ENCODE data around the gene TENM3. TPM values are rescaled to one million over a fixed set of nuclear protein-coding genes. Genes with fewer than 3 reads are reported as not detected.
A peak's percentile ranks its signal among the peaks of the same experiment; 100 is the strongest.
"Not testable (repeated sequence)": the region's sequence is repeated elsewhere in the genome, so short reads cannot be mapped to it uniquely, and the experiment has no call there.

The TENM3 gene
- total RNA-seq, 1 donor from 2014 or later = 44.9 TPM

DNA sequence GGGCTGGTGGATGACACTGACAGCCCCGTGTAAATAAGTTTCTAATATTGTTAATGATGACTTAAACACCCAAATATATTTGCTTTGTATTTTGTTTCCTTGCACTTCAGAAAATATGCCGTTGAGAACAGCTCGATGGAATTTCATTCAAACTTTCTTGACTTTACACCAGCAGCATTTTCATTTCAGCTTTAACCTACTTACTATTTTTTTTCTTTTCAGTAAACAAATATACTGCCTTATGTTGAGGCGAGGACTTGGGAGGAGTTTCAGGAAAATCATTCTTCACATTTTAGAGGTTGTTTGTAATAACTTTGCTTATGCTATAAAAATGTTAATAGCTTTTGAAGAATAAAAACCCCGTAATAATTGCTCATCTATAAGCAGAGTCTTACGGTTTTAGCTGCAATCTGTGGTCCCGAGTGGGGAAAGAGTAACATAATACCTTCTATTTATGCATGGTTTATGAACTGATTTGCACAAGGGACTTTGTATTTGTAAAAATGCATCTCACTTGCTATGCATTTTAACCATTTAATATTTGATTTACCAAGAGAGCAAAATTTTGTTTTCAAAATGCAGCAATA lies 14.1 kb upstream of the TENM3 start:
- no peak for DNase-seq

DNA sequence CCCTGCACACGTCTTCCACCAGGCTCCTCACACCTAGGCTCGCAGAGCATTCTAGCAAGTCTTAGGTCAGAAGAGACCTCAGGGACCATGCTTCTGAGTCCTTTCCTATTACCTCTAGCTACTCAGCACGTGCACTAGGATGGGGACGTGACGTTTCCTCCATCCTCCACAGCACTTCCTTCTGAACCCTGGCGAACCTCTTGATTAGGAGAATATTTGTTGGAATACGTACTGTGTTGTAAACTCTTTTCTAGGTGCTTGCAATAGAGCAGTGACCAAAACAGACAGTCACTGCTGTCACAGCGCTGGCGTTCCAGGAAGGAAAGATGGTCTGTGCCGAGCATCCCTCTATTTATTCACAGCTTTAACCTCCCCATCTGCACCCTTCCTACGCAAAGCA lies 12.9 kb upstream of the TENM3 start:
- DNase-seq = no peak

DNA sequence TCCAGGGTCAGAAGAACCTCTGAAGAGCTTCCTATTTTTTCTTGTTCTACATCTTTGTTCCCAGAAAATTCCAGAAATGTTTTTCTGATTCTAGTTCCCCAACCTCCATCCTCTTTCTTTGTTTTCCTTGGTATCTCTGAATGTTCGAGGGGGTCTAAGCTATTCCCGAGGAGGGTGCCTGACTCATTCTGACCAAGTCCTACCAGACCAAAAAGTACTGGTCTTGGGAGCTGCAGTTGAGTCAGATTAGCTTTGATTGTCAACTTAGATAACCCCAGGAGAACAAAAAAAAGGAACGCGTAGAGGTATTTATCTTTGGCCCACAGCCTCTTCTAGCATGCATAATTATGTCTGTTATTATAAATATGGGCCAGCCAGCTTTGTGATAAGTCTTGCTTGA lies 12.1 kb upstream of the TENM3 start:
- DNase-seq = no peak

DNA sequence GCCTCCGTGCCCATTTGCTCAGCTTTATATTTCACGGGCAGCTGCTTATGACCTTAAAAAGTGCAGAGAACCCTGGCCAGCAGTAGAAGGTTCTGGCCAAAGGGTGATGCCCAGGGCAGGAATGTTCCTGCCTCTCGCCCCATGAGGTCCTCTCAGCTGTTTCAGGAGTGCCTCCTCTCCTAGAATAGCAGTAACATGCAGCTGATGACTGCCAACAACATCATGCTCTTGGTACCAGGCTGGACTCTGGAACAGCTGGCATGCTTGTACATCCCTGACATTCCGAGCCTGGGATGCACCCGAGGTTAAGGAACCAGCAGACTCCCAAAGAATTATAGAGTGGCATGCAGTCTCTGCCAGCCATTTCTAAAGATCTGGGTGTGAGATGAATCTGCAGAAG lies 11.7 kb upstream of the TENM3 start:
- DNase-seq = no peak

DNA sequence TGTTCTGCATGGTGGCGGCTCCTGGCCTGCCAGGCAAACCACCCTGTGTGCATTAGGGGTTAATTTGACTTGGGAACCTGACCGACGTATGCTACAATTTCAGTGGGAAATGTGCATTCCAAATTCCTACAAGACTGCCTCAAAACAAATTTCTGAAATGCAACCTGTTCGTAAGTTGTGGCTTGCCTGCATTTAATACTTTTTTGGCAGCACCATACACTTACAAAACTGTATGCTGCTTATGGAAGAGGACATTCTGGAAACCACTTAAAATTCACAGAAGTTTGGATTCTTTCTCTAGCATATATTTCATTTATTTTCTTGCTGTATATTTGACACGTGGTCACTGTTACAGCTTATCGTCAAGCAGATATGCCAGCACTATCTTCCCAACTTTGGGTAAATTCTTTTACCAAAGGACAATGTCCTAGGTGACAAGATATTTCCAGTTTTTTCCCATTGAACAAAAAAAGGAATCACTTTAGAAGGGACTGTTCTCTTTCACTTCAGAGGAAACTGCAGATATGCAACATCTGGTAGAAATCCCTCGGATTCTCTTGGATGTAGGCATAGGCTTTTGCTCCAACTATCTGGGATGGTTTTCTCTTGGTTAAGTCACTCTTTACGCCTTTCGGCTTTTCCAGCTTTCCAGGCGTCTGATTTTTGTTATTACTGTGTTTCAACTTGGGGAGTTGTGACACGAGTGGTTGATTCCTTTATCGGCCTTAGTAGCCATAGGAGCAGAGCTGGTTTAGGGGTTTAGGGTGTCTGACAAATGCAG lies 9.7 kb upstream of the TENM3 start:
- no peak for DNase-seq

DNA sequence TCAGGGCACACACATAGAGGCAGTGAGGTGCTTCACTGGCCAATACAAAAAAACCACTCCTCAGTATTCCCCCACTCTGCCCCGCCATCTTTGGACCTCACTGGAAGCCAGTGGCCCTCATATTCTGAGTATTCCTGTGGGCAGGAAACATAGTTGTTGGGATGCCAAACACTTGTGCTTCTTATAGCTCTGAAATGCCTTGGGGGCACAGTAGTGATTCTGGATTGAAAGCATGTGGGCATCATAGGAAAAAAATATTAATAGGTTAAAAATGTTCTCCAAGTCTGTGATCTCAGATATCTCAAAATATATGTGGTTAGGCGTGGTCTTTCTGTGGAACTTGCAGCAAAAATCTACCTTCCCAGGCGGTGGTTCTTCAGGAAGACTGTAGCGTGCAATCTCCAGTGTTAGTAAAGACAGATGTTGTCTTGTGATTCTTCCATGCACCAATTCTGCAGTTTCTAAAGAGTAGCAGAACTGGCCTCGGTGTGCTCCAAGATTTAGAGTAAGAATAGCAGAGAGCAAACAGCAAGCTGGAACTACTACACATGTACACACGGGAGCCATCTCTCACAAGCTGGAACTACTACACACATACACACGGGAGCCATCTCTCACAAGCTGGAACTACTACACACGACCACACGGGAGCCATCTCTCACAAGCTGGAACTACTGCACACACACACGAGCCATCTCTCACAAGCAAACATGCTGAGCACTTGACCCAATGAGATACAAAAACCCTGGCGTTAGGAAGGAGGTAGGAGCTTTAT lies 8.0 kb upstream of the TENM3 start:
- DNase-seq = no peak

DNA sequence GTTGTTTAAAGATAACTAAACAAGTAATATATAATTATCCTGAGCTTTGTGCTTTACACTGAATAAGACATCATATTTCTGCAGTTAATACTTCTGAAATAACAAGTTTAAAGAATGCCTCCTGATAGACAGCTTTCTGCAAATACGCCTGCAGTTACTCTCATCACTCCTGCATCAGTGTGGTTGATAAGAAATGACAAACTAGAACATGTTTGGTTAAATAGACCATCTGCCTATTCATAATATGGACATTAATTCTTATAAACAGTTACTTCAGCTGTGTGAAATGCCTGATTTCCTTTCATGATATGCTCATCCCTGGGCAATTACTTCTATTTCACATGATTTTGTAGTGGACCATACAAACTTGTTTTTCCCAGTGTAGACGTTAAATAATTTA lies 7.0 kb upstream of the TENM3 start:
- no peak for DNase-seq

DNA sequence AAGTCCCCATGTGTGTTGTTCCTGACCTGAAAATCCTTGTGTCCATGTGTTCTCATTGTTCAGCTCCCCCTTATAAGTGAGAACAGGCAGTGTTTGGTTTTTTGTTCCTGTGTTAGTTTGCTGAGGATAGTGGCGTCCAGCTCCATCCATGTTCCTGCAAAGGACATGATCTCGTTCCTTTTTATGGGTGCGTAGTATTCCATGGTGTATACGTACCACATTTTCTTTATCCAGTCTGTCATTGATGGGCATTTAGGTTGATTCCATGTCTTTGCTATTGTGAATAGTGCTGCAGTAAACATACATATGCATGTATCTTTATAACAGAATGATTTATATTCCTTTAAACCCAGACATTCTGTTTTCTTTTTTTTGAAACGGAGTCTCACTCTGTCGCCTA lies 6.2 kb upstream of the TENM3 start:
- DNase-seq = not testable (repeated sequence)

DNA sequence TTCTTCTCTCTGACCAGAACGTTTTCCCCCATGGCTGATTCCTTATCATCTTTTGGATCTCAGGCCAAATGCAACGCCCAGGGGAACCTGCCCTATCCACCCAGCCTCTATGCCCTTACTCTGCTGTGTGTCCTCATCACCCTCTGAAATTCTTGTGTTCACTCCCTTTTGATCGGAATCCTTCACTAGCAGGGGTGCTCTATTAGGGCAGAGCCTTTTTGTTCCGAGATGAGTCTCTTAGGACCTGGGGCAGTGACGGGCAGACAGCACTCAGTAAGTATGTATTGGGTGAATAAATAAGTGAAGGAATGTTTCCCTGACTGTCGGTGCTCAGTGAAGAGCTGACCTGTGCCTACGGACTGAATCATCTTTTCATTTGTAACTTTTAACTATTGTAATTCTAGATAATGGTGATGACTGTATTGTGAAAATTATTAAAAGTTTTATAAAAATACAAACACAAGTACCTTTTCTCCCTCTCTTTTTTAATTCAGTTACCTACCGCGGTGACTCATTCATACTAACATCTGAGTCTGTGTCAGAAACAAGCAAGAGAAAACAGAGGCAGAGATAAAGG lies 4.8 kb upstream of the TENM3 start:
- DNase-seq = no peak

DNA sequence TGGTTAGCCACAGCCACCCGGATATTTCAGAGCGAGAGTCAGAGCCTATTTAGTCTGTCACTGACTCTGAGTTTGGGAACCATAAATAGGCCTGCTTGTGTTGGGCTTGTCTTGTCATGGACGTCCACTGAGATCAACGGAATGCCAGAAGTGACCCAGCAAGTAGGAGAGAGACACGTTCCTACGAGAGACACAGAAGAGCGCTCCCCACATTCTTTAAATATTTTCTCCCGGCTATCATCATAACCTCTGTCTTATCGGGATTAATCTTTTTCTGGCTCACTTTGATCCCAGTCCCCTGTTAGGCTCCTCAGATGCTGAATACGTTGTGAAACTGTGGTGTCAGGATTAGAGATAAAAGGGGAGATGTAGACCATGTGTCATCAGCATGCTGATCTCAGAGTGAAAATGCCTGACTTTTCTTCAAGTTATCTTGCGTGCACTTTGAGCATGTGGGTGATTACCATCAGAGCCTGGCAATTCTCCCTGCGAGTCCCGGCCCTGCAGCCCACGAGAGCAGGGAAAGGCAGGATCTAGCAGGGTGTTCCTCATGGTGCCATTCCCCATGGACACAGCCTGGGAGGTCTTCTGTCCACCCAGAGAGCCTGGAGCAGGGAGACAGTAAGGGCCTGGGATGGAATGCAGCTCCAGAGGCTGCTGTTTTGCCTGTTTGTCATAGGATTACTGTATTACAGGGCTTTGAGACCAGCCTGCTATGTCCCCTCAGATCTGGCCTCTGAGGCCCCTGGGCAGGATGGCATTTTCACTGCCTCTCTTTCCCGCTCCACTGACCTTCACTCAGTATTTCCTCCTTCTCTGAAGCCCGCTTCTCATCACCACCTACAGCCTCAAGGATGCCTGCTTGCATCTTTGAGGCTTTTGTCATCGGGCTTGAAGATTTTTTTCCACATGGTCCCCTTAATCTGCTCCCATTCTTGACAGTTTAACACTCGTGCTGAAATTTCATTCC lies 2.8 kb upstream of the TENM3 start:
- DNase-seq = no peak

DNA sequence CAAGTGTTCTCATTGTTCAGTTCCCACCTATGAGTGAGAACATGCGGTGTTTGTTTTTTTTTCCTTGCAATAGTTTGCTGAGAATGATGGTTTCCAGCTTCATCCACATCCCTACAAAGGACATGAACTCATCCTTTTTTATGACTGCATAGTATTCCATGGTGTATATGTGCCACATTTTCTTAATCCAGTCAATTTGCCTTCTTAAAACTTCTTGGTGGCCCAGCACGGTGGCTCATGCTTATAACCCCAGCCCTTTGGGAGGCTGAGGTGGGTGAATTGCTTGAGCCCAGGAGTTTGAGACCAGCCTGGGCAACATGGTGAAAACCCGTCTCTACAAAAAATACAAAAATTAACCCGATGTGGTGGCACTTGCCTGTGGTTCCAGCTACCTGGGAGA lies 942 bp upstream of the TENM3 start:
- not testable (repeated sequence) for DNase-seq

DNA sequence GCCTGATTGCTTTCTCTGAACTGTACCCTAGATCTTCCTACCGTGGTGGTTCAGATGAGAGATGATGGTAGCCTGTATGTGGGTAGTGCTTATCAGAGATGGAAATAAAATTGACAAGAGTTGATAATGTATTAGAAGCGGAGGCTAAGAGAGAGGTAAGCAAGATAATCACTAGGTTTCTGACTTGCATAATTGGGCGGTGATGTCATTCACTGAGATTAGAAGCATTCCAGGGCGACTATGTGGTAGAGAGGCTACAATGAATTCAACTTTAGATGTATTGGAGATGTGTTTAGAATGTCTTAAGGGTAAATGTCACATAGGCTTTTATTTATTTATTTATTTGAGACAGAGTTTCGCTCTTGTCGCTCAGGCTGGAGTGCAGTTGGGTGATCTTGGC lies 415 bp upstream of the TENM3 start:
- no peak for DNase-seq

DNA sequence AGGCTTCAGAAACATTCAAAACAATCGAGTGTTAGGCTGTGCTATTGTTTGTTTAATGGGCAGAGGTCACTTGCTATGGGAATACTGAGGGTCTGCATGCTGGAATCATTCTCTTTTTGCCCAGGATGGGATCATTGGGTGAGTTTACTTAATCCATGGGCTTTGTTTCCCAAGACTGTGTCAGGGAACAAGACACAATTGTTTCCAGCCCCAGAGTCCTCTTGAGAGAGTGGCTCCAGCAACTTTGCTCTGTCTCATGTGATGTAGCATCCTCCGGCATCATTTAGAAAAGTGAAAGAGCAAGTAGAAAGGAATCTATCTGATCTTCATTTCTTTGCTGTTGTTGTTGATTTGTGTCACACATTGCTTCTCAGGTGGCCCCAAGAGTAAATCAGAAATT lies 1.8 kb downstream of the TENM3 start:
- no peak for DNase-seq

DNA sequence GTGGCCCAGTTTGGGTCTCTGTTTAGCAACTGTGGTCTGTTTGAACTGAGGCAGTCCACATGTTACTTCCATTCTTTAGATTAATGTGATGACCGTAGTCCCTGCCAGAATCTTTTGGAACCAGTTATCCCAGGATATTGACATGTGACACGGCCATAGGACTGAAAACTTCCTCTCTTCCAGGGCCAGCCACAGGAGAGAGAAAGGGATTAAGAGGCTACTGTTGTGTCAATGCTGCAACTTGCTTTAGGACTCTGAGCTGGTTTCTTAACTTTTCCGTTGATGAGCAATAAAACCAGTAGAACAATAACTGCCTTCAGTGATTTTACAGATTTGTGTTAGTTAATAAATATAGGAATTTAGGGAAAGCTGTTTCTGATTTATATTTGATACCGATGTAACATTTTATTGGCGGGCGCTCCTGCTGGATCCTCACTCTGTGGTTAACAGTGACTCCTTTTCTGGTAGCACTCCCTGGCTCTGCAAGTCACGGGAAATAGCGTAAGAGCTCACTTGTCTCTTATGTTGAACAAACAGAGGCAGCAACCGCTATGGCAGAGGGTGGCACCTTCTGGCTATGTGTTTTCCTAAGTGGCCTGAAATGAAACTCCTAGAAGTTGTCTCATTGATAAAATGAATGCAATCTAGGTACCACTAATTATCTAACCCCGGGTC lies 2.5 kb downstream of the TENM3 start:
- no peak for DNase-seq

DNA sequence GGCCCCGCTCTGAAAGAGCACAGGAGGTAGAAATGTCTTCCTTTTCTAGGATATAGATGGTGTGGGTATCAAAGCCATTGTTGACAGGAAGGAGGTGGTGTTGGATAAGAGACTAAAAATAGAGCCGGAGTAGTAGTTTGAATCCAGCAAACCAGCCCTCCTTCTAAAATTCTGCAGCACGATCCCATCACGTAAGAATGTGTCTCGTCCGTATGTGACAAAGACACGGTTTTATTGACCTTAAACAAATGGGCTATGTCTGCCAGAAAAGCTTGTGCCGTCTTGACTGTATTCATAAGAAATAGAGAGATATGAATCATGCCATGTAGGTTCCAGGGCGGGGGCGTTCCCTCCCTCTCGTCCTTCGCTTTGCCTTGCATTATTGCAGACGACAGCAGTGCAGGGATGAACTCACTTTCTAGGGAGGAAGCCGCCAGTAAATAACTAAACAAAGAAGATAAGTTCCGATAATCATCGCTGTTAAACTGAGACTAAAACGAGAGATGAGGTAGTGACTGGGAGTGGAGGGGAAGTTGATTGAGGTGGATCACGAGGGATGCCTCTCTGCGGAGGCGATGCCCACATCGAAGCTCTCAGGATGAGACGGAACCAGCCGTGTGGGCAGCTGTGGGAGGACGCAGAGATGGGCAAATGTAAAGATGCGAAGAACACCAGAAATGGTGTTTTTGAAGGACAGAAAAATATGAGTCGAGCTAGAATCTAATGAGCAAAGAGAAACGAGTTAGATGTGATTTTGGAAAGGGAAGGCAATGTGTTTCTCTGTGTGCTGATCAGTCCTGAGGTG lies 3.4 kb downstream of the TENM3 start:
- peak; percentile 52 for DNase-seq

DNA sequence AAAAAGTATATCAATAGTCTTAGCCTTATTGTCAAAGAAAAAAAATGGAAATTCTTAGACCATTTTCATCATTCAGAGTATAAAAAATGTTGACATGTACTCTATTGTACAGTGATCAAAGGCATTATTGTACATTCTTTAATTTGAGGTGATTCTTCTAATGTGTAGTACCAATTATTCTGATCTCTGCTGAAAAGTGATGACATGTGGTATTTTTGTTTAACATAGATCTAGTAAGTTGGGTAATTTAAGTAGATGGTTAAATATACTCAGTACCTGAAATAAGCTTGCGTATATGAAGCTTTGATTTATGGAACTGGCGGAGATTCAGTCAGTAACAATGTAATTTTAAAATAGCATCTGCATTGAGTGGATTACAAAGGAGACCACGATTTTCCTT lies 5.1 kb downstream of the TENM3 start:
- no peak for DNase-seq

DNA sequence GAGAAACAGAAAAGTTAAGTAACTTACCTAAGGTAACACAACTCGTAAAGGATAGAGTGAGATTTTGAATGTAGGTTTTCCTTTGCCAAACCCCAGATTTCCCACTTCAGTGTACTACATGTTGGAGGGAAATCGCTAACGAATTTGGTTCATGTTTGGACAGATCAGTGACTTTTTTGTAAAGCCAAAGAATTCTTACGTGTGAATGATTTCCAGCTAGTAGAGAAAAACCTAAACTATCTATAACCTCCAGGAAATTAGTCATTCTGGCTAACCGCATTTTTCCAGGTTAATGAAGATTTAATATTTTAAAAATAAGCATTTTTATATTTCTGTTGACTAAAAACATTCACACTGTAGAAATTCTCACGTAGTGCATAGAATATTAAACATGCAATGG lies 7.2 kb downstream of the TENM3 start:
- DNase-seq = no peak

DNA sequence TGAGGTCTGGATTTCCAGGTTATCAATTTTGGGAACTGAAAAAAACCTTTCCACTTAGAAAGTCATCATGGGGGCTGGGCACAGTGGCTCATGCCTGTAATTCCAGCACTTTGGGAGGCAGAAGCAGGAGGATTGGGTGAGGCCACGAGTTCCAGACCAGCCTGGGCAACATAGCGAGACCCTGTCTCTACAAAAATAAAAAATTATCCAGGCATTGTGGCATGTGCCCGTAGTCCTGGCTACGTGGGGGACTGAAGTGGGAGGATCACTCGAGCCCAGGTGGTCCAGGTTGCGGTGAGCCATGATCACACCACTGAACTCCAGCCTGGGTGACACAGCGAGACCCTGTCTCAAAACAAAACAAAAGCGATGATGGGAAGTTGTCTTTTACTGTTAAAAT lies 7.9 kb downstream of the TENM3 start:
- no peak for DNase-seq

DNA sequence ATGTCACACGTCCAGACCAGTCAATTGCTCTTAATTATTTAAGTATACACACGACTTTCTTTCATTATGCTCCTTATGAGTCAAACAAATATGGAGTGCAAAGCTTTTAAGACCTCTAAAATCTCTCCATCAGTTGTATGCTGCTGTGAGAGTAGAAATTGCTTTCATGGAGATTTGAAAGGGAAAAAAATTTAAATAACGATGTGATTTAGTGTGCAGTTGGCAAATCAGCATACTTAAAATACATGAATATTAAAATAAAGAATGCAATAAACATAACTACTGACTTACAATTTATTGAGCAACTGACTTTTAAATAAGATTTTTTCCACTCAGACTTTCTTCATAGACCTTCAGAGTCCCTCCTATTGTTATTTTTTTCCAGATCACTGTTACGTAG lies 9.0 kb downstream of the TENM3 start:
- no peak for DNase-seq

DNA sequence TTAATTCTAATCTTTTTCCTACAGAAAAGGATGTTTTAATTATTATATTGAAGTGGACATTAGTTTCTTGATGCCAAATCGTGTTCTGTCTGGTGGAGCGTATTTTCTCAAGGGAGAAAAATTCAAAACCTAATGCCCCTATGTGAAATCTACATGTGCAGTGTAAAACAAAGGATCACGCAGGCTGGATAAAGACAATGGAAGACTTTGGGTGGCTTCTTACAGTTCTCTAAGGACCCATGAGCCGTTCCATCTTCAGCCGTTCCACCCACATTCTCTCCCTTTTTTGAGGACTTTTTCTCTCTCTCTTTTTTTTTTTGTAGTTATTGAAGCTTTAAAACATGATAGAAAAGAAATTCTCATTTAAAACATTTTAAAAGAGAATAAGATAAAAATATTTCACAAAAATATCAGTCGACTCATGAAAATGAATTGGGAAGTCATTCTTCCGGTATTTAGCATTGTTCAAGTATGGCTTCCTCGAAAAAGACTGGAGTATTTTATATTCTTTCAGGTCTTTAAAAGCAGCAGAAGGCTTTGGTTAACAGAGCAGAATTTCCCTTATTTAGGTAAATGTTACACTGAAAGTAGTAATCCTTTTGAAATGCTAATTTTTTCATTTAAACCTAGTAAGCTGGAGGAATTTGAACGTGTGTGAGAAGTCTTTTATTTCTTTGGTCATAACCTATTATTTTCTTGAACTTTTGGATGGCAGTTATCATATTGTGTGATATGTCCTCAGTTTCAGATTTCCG lies 11.0 kb downstream of the TENM3 start:
- no peak for DNase-seq

Data from occipital lobe (tissue), 2 donors.